WTC11 (cell line): ENCODE measurements around the gene MGAT3. TPM values are rescaled to one million over a fixed set of nuclear protein-coding genes. Genes with fewer than 3 reads are reported as not detected.

ENCODE experiments used
- ATAC-seq: fragments of 200-7000 bp; cut with Tn5 transposase; 2 replicates; pipeline ENCODE4 v1.10.0; 2021; ENCODE audit warnings: mild to moderate bottlenecking, moderate library complexity
- CTCF ChIA-PET: fragments of 300-600 bp; sonication (Branson Sonifier 250); formaldehyde crosslinking; loops from one replicate; lab custom pipeline; 2021; ENCODE audit warnings: antibody characterized with exemption; lab: Charles Lee
- POLR2A ChIA-PET: fragments of 350-600 bp; sonication (Branson Sonifier 250); formaldehyde crosslinking; loops from one replicate; lab custom pipeline; 2021; ENCODE audit warnings: antibody characterized with exemption; lab: Charles Lee
- DNase-seq: peaks from one replicate; pipeline ENCODE4 v3.0.0; 2021; ENCODE audit warnings: low spot score
- H3K27ac Mint-ChIP-seq: 2 replicates; pipeline ENCODE4 v1.8.0; 2021; ENCODE audit warnings: mixed read lengths
- H3K27me3 Mint-ChIP-seq: 2 replicates; pipeline ENCODE4 v1.8.0; 2021; ENCODE audit warnings: low read depth, mild to moderate bottlenecking, moderate library complexity, mixed read lengths
- H3K36me3 Mint-ChIP-seq: 2 replicates; pipeline ENCODE4 v1.8.0; 2021; ENCODE audit warnings: mixed read lengths
- H3K4me1 Mint-ChIP-seq: 2 replicates; pipeline ENCODE4 v1.8.0; 2022; ENCODE audit warnings: mixed read lengths
- H3K4me3 Mint-ChIP-seq: 2 replicates; pipeline ENCODE4 v1.8.0; 2021; ENCODE audit warnings: mild to moderate bottlenecking, moderate library complexity, mixed read lengths
- H3K9me3 Mint-ChIP-seq: 2 replicates; pipeline ENCODE4 v1.8.0; 2021; ENCODE audit warnings: mixed read lengths
- ARID4B ChIP-seq: sonication (generic); formaldehyde crosslinking; IDR thresholded peaks from 2 replicates; pipeline ENCODE4 v1.8.0; 2023; ENCODE audit warnings: missing genetic modification reagents, mild to moderate bottlenecking, borderline replicate concordance
- CTCF ChIP-seq: fragments of 200-600 bp; IDR thresholded peaks from 2 replicates; pipeline ENCODE4 v1.8.0; 2022; ENCODE audit warnings: antibody characterized with exemption
- JUN ChIP-seq: sonication (generic); formaldehyde crosslinking; IDR thresholded peaks from 2 replicates; pipeline ENCODE4 v1.8.0; 2023; ENCODE audit warnings: mild to moderate bottlenecking, missing genetic modification reagents
- MLX ChIP-seq: sonication (generic); formaldehyde crosslinking; IDR thresholded peaks from 2 replicates; pipeline ENCODE4 v1.8.1; 2023; ENCODE audit warnings: mild to moderate bottlenecking, missing genetic modification reagents, moderate library complexity
- NFE2L1 ChIP-seq: sonication (generic); formaldehyde crosslinking; IDR thresholded peaks from 2 replicates; pipeline ENCODE4 v1.8.1; 2023; ENCODE audit warnings: missing genetic modification reagents
- NR1H2 ChIP-seq: sonication (generic); formaldehyde crosslinking; IDR thresholded peaks from 2 replicates; pipeline ENCODE4 v1.9.0; 2021; ENCODE audit warnings: mild to moderate bottlenecking, moderate library complexity, missing genetic modification reagents
- PRDM15 ChIP-seq: sonication (generic); formaldehyde crosslinking; IDR thresholded peaks from 2 replicates; pipeline ENCODE4 v1.8.0; 2022; ENCODE audit warnings: missing genetic modification reagents
- PRRX2 ChIP-seq: fragments of 250-450 bp; sonication (Bioruptor Pico); IDR thresholded peaks from 2 replicates; pipeline ENCODE4 v1.8.0; 2021; ENCODE audit warnings: mild to moderate bottlenecking
- SOX15 ChIP-seq: fragments of 250-450 bp; sonication (Bioruptor Pico); IDR thresholded peaks from 2 replicates; pipeline ENCODE4 v1.9.0; 2021; ENCODE audit warnings: mild to moderate bottlenecking
- TCF7 ChIP-seq: sonication (generic); formaldehyde crosslinking; IDR thresholded peaks from 2 replicates; pipeline ENCODE4 v1.8.0; 2022; ENCODE audit warnings: mild to moderate bottlenecking, low read depth, missing genetic modification reagents, moderate library complexity
- TP53 ChIP-seq: sonication (generic); formaldehyde crosslinking; IDR thresholded peaks from 2 replicates; pipeline ENCODE4 v1.8.1; 2023; ENCODE audit warnings: mild to moderate bottlenecking, missing genetic modification reagents
- USF1 ChIP-seq: sonication (generic); formaldehyde crosslinking; IDR thresholded peaks from 2 replicates; pipeline ENCODE4 v1.8.0; 2022; ENCODE audit warnings: mild to moderate bottlenecking, missing genetic modification reagents
- ZNF121 ChIP-seq: sonication (generic); formaldehyde crosslinking; IDR thresholded peaks from 2 replicates; pipeline ENCODE4 v1.8.0; 2023; ENCODE audit warnings: missing genetic modification reagents
- ZNF219 ChIP-seq: sonication (generic); formaldehyde crosslinking; IDR thresholded peaks from 2 replicates; pipeline ENCODE4 v1.8.0; 2023; ENCODE audit warnings: missing genetic modification reagents, mild to moderate bottlenecking, borderline replicate concordance
- ZNF263 ChIP-seq: sonication (generic); formaldehyde crosslinking; IDR thresholded peaks from 2 replicates; pipeline ENCODE4 v1.8.1; 2022; ENCODE audit warnings: low read depth, mild to moderate bottlenecking, moderate library complexity, missing genetic modification reagents
- ZNF416 ChIP-seq: fragments of 250-450 bp; sonication (Bioruptor Pico); IDR thresholded peaks from 2 replicates; pipeline ENCODE4 v1.9.0; 2021; ENCODE audit warnings: mild to moderate bottlenecking, inconsistent platforms
- ZNF512 ChIP-seq: sonication (generic); formaldehyde crosslinking; IDR thresholded peaks from 2 replicates; pipeline ENCODE4 v1.8.1; 2022; ENCODE audit warnings: missing genetic modification reagents, borderline replicate concordance
- ZNF532 ChIP-seq: fragments of 250-450 bp; sonication (Bioruptor Pico); IDR thresholded peaks from 2 replicates; pipeline ENCODE4 v1.9.0; 2021; ENCODE audit warnings: mild to moderate bottlenecking, borderline replicate concordance
- total RNA-seq: library from RNA; stranded (reverse); gene quantifications from 3 replicates; pipeline ENCODE4 v1.2.3, GENCODE V29; 2021

The MGAT3 gene
- total RNA-seq, 1 experiment from 2014 or later: 11.4 TPM

- no peaks in the 10 kb centered on the region for H3K9me3 Mint-ChIP-seq
- CTCF ChIA-PET: interaction anchor here (0.5 to 2.7 kb wide), 61 partner anchors 9 to 515 kb away, joined by 3 to 54 read pairs (median 5); partner anchors contain the start of genes ATF4, MIEF1, RPL3 and TAB1
- POLR2A ChIA-PET: interaction anchor here (0.6 to 1.3 kb wide), 6 partner anchors 9 to 655 kb away, joined by 3 to 15 read pairs (median 3); partner anchors contain the start of genes ATF4 and MIEF1
- H3K27me3 Mint-ChIP-seq: no peaks in the 10 kb centered on the region
- H3K4me1 Mint-ChIP-seq: peaks cover 65% of the 10 kb centered on the region
- DNase-seq: peak; percentile 94
- H3K27ac Mint-ChIP-seq: no peak overlapping the region
- peak; percentile 8 for ATAC-seq
- peaks cover 28% of the 10 kb centered on the region for H3K36me3 Mint-ChIP-seq
- no peak overlapping the region for H3K4me3 Mint-ChIP-seq
- TF ChIP-seq NFE2L1 (CRISPR knock-in tag) (peak; percentile 43; the same call in 1 of the 2 replicates), SOX15 (no peak), CTCF (peak; percentile 76), NR1H2 (CRISPR knock-in tag) (no peak), ZNF416 (CRISPR knock-in tag) (no peak; the same call in 1 of the 2 replicates), PRRX2 (CRISPR knock-in tag) (0 out of 2 replicates have a peak, but pooled peaks have one; percentile 69), JUN (0 out of 2 replicates have a peak, but pooled peaks have one; percentile 23), ZNF121 (0 out of 2 replicates have a peak, but pooled peaks have one; percentile 15), TP53 (CRISPR knock-in tag) (no peak), TCF7 (CRISPR knock-in tag) (no peak), ZNF532 (CRISPR knock-in tag) (no peak), ZNF512 (CRISPR knock-in tag) (no peak), ZNF263 (no peak), ARID4B (CRISPR knock-in tag) (0 out of 2 replicates have a peak, but pooled peaks have one; percentile 77), ZNF219 (no peak), MLX (no peak), PRDM15 (CRISPR knock-in tag) (peak; percentile 100), USF1 (CRISPR knock-in tag) (peak; percentile 40; the same call in 1 of the 2 replicates)
These were observed 72.1 kb downstream of the MGAT3 start for GRCh38 chr22:39528681-39529486.
